Measurements from ENCODE around the gene SERGEF.

GRCh38 chr11:17831883-17832282 is 181.0 kb downstream of the SERGEF start:
- TF ChIP-seq EZH2 (IDR thresholded peaks at IDR 0.05; ENCODE audit: insufficient read depth, poor library complexity, severe bottlenecking) (no peak), EZH2phosphoT487 (IDR thresholded peaks at IDR 0.05; ENCODE audit: insufficient read depth, low read depth) (no peak)
